ENCODE results near the gene TMEM41A.

DNA sequence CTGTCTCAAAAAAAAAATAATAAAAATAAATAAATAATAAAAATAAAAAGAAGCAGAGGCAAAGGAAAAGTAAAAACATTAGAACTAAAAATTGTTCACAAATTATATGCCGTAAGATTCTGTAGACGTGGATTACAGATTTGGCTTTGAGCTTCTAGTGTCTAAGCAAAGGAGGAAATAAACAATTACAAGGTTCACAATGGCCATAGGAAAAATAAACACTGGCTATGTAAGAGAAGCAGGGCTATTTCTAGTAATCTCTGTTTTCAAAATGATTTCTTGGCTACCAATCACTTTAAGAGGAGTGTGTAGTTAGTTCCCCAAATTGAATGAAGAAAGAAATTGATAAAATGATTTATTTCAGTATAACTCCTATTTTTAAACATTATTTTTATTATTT lies 54.5 kb downstream of the TMEM41A start:
- TF ChIP-seq CTCF (IDR thresholded peaks at IDR 0.05; ENCODE audit: low read depth, low read length) (no peak), EZH2phosphoT487 (IDR thresholded peaks at IDR 0.05; ENCODE audit: low read depth) (no peak)

All from OCI-LY3 (cell line).